ENCODE results near the gene RPTOR.

DNA sequence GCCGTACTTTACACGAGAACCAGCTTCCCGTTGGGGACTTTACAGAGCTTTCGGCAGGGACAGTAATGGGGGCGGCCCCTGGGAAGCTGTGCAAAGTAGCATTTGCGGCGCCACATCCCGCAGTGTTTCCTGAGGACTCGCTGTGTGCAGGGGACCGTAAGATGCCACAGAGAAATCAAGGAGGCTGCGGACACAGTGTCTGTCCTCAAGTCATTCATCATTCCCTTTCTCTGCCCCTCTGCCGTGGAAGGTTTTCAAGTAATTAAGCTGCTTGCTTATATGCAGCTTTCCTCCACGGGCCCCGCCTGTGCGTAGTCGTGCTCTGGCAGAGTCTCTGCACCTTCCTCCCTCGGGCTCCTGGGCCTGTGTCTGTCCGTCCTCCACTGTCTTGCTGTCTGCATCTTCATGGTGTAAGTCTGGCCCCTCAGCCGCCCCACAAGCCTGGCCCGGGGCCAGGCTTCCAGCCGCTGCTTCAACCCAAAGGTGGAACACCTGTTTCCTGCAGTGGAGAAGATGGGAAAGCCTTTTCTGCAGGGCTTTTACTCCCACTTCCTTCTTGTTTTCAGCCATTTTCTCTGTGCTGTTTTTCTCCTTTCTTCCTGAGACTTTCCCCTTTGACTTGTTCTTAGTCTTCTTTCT lies 230.1 kb downstream of the RPTOR start:
- no peak for TF ChIP-seq GATA2 (IDR thresholded peaks at IDR 0.05; ENCODE audit: low read depth, low read length)
- TF ChIP-seq GATA3 (IDR thresholded peaks at IDR 0.05; ENCODE audit: low read depth, low read length) = no peak
